ENCODE measurements around the gene ADAP2. TPM values are rescaled to one million over a fixed set of nuclear protein-coding genes. Genes with fewer than 3 reads are reported as not detected.

ADAP2 gene
- total RNA-seq, 1 experiment from 2014 or later = 1.2 TPM

DNA sequence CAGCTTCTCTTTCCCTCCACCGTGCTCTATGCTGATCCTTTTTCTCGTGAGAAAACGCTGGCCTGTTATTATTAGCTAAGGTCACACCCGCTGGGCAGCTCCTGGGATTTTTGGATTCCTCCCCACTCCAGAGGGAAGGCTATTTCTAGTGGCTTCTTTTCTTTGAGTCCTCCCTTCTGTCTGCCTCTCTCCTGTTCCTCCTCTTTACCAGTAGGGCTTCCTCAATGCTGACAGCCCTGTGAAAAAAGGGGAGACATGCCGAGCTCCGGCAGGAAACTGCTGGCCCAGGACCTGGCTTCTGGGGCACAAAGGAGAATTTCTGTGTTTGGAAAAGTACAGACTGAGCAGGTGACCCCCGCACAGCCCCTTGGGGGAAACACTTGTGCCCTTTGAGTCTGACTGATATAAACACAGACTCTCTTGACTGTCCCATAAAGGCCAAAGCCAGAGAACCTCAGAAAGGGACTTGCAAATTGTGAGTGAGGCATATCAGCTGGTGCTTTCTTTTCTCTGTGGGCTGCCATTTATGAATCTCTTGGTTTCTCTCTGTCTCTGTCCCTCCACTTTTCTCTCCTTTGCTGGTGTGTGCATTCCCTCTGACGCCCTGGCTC lies 35.1 kb downstream of the ADAP2 start:
- CTCF ChIA-PET = interaction anchor here (0.6 kb wide), 2 partner anchors 33 to 167 kb away, joined by 4 read pairs; no protein-coding TSS in a partner anchor
- peak; percentile 66 for ATAC-seq
- Mint-ChIP-seq H3K4me3 (no peak overlapping the region), H3K9me3 (no peaks in the 10 kb centered on the region), H3K36me3 (no peaks in the 10 kb centered on the region), H3K4me1 (peaks cover 15% of the 10 kb centered on the region), H3K27ac (no peak overlapping the region), H3K27me3 (ENCODE audit: low read depth) (no peaks in the 10 kb centered on the region)
- no peak for DNase-seq (ENCODE audit: low spot score)
- POLR2A ChIA-PET = no interaction called here
- TF ChIP-seq TEAD4 (CRISPR knock-in tag; IDR thresholded peaks at IDR 0.05) (no peak), ESRRA (CRISPR knock-in tag; IDR thresholded peaks at IDR 0.05; ENCODE audit: borderline replicate concordance) (no peak), ZNF396 (CRISPR knock-in tag; IDR thresholded peaks at IDR 0.05; ENCODE audit: borderline replicate concordance) (no peak), OVOL2 (CRISPR knock-in tag; IDR thresholded peaks at IDR 0.05; ENCODE audit: borderline replicate concordance) (no peak)
- TF ChIP-seq, protein P1, sequence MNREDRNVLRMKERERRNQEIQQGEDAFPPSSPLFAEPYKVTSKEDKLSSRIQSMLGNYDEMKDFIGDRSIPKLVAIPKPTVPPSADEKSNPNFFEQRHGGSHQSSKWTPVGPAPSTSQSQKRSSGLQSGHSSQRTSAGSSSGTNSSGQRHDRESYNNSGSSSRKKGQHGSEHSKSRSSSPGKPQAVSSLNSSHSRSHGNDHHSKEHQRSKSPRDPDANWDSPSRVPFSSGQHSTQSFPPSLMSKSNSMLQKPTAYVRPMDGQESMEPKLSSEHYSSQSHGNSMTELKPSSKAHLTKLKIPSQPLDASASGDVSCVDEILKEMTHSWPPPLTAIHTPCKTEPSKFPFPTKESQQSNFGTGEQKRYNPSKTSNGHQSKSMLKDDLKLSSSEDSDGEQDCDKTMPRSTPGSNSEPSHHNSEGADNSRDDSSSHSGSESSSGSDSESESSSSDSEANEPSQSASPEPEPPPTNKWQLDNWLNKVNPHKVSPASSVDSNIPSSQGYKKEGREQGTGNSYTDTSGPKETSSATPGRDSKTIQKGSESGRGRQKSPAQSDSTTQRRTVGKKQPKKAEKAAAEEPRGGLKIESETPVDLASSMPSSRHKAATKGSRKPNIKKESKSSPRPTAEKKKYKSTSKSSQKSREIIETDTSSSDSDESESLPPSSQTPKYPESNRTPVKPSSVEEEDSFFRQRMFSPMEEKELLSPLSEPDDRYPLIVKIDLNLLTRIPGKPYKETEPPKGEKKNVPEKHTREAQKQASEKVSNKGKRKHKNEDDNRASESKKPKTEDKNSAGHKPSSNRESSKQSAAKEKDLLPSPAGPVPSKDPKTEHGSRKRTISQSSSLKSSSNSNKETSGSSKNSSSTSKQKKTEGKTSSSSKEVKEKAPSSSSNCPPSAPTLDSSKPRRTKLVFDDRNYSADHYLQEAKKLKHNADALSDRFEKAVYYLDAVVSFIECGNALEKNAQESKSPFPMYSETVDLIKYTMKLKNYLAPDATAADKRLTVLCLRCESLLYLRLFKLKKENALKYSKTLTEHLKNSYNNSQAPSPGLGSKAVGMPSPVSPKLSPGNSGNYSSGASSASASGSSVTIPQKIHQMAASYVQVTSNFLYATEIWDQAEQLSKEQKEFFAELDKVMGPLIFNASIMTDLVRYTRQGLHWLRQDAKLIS (CRISPR knock-in tag; IDR thresholded peaks at IDR 0.05; ENCODE audit: borderline replicate concordance) = no peak

DNA sequence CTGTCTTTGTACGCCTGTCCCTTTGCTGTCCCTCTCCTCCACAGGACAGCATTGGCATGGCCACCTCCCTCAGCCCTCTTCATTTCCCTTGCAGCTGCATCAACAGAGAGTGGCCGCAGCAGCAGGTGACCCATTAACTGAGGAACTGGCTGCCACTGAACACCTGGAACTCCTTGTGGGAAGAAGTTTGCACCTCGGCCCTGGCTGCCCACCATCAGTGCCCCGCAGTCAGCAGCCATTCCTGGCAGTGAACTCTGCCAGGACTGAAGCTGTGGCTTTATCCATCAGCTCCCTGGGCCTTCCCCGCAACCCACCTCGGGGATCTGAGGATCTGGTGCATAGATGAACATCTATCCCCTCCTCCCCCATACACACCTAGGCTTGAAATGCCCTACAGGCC lies 36.0 kb downstream of the ADAP2 start:
- Mint-ChIP-seq H3K27me3 (ENCODE audit: low read depth) (no peaks in the 10 kb centered on the region), H3K36me3 (no peaks in the 10 kb centered on the region), H3K4me1 (peaks cover 15% of the 10 kb centered on the region), H3K27ac (no peak overlapping the region), H3K4me3 (no peak overlapping the region), H3K9me3 (no peaks in the 10 kb centered on the region)
- TF ChIP-seq JUN (CRISPR knock-in tag; IDR thresholded peaks at IDR 0.05) = no peak
- TF ChIP-seq CREB1 (CRISPR knock-in tag; IDR thresholded peaks at IDR 0.05) = no peak
- no peak for TF ChIP-seq HMGA2 (CRISPR knock-in tag; IDR thresholded peaks at IDR 0.05)
- TF ChIP-seq, protein P2, sequence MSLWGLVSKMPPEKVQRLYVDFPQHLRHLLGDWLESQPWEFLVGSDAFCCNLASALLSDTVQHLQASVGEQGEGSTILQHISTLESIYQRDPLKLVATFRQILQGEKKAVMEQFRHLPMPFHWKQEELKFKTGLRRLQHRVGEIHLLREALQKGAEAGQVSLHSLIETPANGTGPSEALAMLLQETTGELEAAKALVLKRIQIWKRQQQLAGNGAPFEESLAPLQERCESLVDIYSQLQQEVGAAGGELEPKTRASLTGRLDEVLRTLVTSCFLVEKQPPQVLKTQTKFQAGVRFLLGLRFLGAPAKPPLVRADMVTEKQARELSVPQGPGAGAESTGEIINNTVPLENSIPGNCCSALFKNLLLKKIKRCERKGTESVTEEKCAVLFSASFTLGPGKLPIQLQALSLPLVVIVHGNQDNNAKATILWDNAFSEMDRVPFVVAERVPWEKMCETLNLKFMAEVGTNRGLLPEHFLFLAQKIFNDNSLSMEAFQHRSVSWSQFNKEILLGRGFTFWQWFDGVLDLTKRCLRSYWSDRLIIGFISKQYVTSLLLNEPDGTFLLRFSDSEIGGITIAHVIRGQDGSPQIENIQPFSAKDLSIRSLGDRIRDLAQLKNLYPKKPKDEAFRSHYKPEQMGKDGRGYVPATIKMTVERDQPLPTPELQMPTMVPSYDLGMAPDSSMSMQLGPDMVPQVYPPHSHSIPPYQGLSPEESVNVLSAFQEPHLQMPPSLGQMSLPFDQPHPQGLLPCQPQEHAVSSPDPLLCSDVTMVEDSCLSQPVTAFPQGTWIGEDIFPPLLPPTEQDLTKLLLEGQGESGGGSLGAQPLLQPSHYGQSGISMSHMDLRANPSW (CRISPR knock-in tag; conservative IDR thresholded peaks at IDR 0.05; ENCODE audit: low read depth) = no peak
- DNase-seq (ENCODE audit: low spot score) (no peak), ATAC-seq (no peak)
- ChIA-PET CTCF (interaction anchor here (0.6 to 1.3 kb wide), 3 partner anchors 25 to 166 kb away, joined by 3 to 4 read pairs (median 3); no protein-coding TSS in a partner anchor), POLR2A (no interaction called here)

DNA sequence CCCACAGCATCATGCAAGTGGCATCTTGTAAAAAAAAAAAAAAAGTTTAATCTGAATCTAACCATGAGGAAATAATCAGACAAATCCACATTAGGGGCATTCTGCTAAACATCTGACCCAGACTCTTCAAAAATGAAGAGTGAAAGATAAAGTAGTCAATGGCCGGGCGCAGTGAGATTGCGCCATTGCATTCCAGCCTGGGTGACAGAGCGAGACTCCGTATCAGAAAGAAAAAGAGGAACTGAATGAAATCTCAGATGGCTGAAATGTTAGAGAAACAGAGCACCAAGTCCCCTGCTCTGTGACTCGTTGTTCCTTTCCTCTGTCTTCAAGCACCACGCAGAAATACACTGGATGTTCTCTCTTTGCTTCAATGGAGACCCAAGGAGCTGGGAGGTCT lies 36.4 kb downstream of the ADAP2 start:
- H3K36me3 Mint-ChIP-seq = no peaks in the 10 kb centered on the region
- DNase-seq (ENCODE audit: low spot score) = no peak
- H3K27ac Mint-ChIP-seq = no peak overlapping the region
- peaks cover 15% of the 10 kb centered on the region for H3K4me1 Mint-ChIP-seq
- no peaks in the 10 kb centered on the region for H3K9me3 Mint-ChIP-seq
- no peak for TF ChIP-seq SMAD3 (CRISPR knock-in tag; IDR thresholded peaks at IDR 0.05; ENCODE audit: borderline replicate concordance)
- ChIA-PET CTCF (interaction anchor here (0.7 to 1.3 kb wide), 2 partner anchors 25 to 103 kb away, joined by 3 read pairs; no protein-coding TSS in a partner anchor), POLR2A (no interaction called here)
- no peak for ATAC-seq
- no peaks in the 10 kb centered on the region for H3K27me3 Mint-ChIP-seq (ENCODE audit: low read depth)
- H3K4me3 Mint-ChIP-seq = no peak overlapping the region

DNA sequence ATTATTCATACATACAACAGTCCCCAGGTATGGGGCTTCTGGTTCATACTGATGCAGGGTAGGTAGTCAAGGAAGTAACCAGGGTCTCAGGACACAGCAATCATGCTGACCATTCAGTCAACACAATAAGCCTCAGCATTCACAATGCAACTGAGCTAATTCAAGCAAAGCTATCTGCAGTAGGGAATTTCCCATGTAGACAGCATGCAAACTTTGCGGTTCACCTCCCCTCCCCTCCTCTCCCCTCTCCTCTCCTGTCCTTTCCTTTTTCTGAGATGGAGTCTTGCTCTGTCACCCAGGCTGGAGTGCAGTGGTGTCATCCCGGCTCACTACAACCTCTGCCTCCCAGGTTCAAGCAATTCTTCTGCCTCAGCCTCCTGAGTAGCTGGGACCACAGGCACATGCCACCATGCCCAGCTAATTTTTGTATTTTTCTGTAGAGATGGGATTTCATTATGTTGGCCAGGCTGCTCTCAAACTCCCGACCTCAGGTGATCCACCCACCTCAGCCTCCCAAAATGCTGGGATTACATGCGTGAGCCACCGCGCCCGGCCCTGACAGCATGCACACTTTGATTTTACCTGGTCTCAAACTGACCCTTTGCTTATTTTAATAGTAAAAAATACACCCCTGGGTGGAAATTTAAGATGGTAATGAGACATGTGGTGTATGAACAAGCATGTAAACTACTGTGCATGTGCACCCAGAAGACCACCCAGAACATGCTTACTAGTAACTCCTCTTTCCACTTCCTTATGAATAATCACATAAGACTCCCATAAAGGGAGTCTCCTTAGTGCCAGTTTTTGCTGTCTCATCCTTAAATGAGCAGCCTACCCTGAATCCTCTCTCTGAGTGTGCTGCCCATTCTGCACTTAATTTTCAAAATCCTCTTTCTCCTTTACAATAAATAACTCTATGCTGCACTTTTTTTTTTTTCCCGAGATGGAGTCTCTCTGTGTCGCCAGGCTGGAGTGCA lies 39.8 kb downstream of the ADAP2 start:
- Mint-ChIP-seq H3K27ac (no peak overlapping the region), H3K27me3 (ENCODE audit: low read depth) (no peaks in the 10 kb centered on the region), H3K4me1 (peaks cover 11% of the 10 kb centered on the region), H3K9me3 (no peaks in the 10 kb centered on the region), H3K4me3 (no peak overlapping the region), H3K36me3 (no peaks in the 10 kb centered on the region)
- ChIA-PET CTCF (no interaction called here), POLR2A (no interaction called here)
- ATAC-seq = no peak
- DNase-seq (ENCODE audit: low spot score) = no peak
- TF ChIP-seq, protein P3, sequence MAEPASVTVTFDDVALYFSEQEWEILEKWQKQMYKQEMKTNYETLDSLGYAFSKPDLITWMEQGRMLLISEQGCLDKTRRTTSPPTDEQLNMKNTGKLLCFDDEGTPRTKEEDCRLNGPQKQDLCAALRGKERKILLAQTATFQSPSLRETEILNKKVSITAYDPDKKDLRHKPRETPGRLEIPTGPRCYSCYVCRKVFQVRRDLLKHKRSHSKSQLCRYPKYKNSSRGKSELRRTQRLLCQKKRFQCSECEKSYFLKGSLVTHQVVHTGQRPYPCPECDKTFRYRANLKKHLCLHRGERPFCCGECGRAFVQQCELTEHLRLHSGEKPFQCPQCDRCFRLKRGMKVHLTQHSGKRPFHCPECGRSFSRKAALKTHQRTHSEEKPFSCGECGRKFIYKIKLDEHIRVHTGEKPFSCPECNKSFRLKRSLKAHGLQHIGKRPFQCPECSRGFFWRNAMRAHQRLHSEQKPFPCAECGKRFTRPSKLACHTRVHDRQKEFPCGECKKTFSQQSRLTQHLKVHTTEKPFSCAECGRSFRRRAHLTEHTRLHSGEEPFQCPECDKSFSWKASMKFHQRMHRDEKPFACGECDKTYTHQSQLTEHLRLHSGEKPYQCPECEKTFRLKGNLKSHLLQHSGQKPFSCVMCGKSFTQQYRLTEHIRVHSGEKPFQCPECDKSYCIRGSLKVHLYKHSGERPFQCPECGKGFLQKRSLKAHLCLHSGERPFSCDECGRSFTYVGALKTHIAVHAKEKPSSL (CRISPR knock-in tag; conservative IDR thresholded peaks at IDR 0.05) = no peak
- TF ChIP-seq TEAD1 (CRISPR knock-in tag; IDR thresholded peaks at IDR 0.05) = no peak
- TF ChIP-seq, protein P4, sequence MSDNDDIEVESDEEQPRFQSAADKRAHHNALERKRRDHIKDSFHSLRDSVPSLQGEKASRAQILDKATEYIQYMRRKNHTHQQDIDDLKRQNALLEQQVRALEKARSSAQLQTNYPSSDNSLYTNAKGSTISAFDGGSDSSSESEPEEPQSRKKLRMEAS (CRISPR knock-in tag; IDR thresholded peaks at IDR 0.05) = no peak
- TF ChIP-seq TCF7 (CRISPR knock-in tag; IDR thresholded peaks at IDR 0.05; ENCODE audit: low read depth) = no peak
- TF ChIP-seq RORB (CRISPR knock-in tag; IDR thresholded peaks at IDR 0.05) = no peak
- TF ChIP-seq FOXK1 (CRISPR knock-in tag; IDR thresholded peaks at IDR 0.05) = no peak
- TF ChIP-seq EMX1 (CRISPR knock-in tag; IDR thresholded peaks at IDR 0.05) = no peak
- TF ChIP-seq, protein P5, sequence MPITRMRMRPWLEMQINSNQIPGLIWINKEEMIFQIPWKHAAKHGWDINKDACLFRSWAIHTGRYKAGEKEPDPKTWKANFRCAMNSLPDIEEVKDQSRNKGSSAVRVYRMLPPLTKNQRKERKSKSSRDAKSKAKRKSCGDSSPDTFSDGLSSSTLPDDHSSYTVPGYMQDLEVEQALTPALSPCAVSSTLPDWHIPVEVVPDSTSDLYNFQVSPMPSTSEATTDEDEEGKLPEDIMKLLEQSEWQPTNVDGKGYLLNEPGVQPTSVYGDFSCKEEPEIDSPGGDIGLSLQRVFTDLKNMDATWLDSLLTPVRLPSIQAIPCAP (CRISPR knock-in tag; IDR thresholded peaks at IDR 0.05) = no peak

Data from WTC11 (cell line).